ENCODE results near the gene SLIT1.

DNA sequence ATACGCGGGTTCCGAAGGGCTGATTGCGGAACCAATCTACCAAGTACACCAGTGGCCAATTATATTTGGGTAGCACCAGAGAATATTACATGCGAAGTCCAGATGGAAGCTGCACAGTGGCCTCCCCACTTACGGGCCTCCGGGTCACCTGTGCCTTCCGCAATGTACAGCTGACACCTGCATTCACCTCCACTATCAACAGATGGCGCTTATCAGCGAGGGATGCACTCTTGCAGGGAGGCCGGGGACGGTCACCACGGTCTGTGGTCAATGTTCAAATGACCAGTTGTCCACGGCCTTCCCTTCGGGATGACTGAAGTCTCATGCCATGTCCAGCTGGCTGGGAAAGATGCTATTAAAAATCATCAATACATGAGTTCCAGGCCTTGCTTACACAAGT is 47.6 kb downstream of the SLIT1 start:
- no peak for TF ChIP-seq EZH2 (IDR thresholded peaks at IDR 0.05; ENCODE audit: insufficient read depth, low read length)
- TF ChIP-seq, protein P1, sequence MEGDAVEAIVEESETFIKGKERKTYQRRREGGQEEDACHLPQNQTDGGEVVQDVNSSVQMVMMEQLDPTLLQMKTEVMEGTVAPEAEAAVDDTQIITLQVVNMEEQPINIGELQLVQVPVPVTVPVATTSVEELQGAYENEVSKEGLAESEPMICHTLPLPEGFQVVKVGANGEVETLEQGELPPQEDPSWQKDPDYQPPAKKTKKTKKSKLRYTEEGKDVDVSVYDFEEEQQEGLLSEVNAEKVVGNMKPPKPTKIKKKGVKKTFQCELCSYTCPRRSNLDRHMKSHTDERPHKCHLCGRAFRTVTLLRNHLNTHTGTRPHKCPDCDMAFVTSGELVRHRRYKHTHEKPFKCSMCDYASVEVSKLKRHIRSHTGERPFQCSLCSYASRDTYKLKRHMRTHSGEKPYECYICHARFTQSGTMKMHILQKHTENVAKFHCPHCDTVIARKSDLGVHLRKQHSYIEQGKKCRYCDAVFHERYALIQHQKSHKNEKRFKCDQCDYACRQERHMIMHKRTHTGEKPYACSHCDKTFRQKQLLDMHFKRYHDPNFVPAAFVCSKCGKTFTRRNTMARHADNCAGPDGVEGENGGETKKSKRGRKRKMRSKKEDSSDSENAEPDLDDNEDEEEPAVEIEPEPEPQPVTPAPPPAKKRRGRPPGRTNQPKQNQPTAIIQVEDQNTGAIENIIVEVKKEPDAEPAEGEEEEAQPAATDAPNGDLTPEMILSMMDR (IDR thresholded peaks at IDR 0.05; ENCODE audit: insufficient read depth, low read depth, low read length), result no peak
